ENCODE measurements around the gene KDM6B. TPM values are rescaled to one million over a fixed set of nuclear protein-coding genes. Genes with fewer than 3 reads are reported as not detected.

KDM6B gene
- total RNA-seq, 2 donors from 2014 or later = 53.3 to 60.3 TPM

GRCh38 chr17:7856011-7856810 is 22.2 kb downstream of the KDM6B start:
- peaks cover 40% of the 10 kb centered on the region for H3K36me3 ChIP-seq (ENCODE audit: control insufficient read depth, insufficient read depth, low read length)
- no peak overlapping the region for H3K27ac Mint-ChIP-seq
- DNase-seq = peak; percentile 68
- no peak overlapping the region for H3K4me3 Mint-ChIP-seq
- H3K4me1 Mint-ChIP-seq = peaks cover 19% of the 10 kb centered on the region
- H3K27ac ChIP-seq (ENCODE audit: low read depth, low read length) = peak overlapping the region; percentile 96
- H3K4me1 ChIP-seq (ENCODE audit: control insufficient read depth, insufficient read depth, low read length) = no peaks in the 10 kb centered on the region
- peaks cover 30% of the 10 kb centered on the region for H3K36me3 Mint-ChIP-seq (ENCODE audit: low read depth)
- peaks cover 36% of the 10 kb centered on the region for H3K27me3 Mint-ChIP-seq (ENCODE audit: insufficient read depth)
- H3K9me3 Mint-ChIP-seq = no peaks in the 10 kb centered on the region
- no peaks in the 10 kb centered on the region for H3K27me3 ChIP-seq (ENCODE audit: control insufficient read depth, insufficient read depth, low read length, poor library complexity, severe bottlenecking)
- 17 to 27% methylated on average over 17 to 29 of the region's 29 CpGs for WGBS, 2 experiments (ENCODE audit: insufficient coverage in 1 of 2, insufficient read length in 1 of 2)
- no peaks in the 10 kb centered on the region for H3K9me3 ChIP-seq (ENCODE audit: control insufficient read depth, low read length)
- no peak for TF ChIP-seq CTCF (conservative IDR thresholded peaks at IDR 0.05)
- peak overlapping the region; percentile 83 for H3K9ac ChIP-seq (ENCODE audit: extremely low read depth, low read length, poor library complexity, severe bottlenecking)
- H3K4me3 ChIP-seq (ENCODE audit: low read length) = peak overlapping the region; percentile 93

- no peak within 1 kb of the TSS for H3K4me3 Mint-ChIP-seq
- TF ChIP-seq CTCF (conservative IDR thresholded peaks at IDR 0.05) = peak; percentile 49
- Histone ChIP-seq H3K4me1 (ENCODE audit: control insufficient read depth, insufficient read depth, low read length) (no peaks in the 10 kb centered on the region), H3K9me3 (ENCODE audit: control insufficient read depth, low read length) (no peaks in the 10 kb centered on the region), H3K27ac (ENCODE audit: low read depth, low read length) (peak within 1 kb of the TSS; percentile 96), H3K36me3 (ENCODE audit: control insufficient read depth, insufficient read depth, low read length) (peaks cover 42% of the 10 kb centered on the region), H3K27me3 (ENCODE audit: control insufficient read depth, insufficient read depth, low read length, poor library complexity, severe bottlenecking) (no peaks in the 10 kb centered on the region), H3K4me3 (ENCODE audit: low read length) (peak within 1 kb of the TSS; percentile 93), H3K9ac (ENCODE audit: extremely low read depth, low read length, poor library complexity, severe bottlenecking) (peak within 1 kb of the TSS; percentile 83)
- H3K9me3 Mint-ChIP-seq = no peaks in the 10 kb centered on the region
- peaks cover 33% of the 10 kb centered on the region for H3K27me3 Mint-ChIP-seq (ENCODE audit: insufficient read depth)
- WGBS, 2 experiments (ENCODE audit: insufficient coverage in 1 of 2, insufficient read length in 1 of 2) = 2 to 3% methylated on average over 51 to 64 of the region's 64 CpGs
- no peak within 1 kb of the TSS for H3K27ac Mint-ChIP-seq
- DNase-seq = peak; percentile 100
- peaks cover 13% of the 10 kb centered on the region for H3K4me1 Mint-ChIP-seq
- H3K36me3 Mint-ChIP-seq (ENCODE audit: low read depth) = peaks cover 32% of the 10 kb centered on the region
Observed at GRCh38 chr17:7856811-7857712, 23.0 kb downstream of the KDM6B start, which contains the start of gene NAA38. NAA38 (minus strand) TSS chr17:7857559; CDS start chr17:7857463, 96 bp downstream.

- DNase-seq = peak; percentile 97
- WGBS, 2 experiments (ENCODE audit: insufficient coverage in 1 of 2, insufficient read length in 1 of 2) = 2 to 4% methylated on average over 30 to 48 of the region's 48 CpGs
- Histone ChIP-seq H3K4me3 (ENCODE audit: low read length) (peak within 1 kb of the TSS; percentile 93), H3K9ac (ENCODE audit: extremely low read depth, low read length, poor library complexity, severe bottlenecking) (peak within 1 kb of the TSS; percentile 83), H3K36me3 (ENCODE audit: control insufficient read depth, insufficient read depth, low read length) (peaks cover 36% of the 10 kb centered on the region), H3K4me1 (ENCODE audit: control insufficient read depth, insufficient read depth, low read length) (no peaks in the 10 kb centered on the region), H3K27ac (ENCODE audit: low read depth, low read length) (peak within 1 kb of the TSS; percentile 96), H3K27me3 (ENCODE audit: control insufficient read depth, insufficient read depth, low read length, poor library complexity, severe bottlenecking) (no peaks in the 10 kb centered on the region), H3K9me3 (ENCODE audit: control insufficient read depth, low read length) (no peaks in the 10 kb centered on the region)
- TF ChIP-seq CTCF (conservative IDR thresholded peaks at IDR 0.05) = no peak
- Mint-ChIP-seq H3K27ac (no peak within 1 kb of the TSS), H3K36me3 (ENCODE audit: low read depth) (peaks cover 24% of the 10 kb centered on the region), H3K9me3 (no peaks in the 10 kb centered on the region), H3K4me3 (no peak within 1 kb of the TSS), H3K4me1 (peaks cover 16% of the 10 kb centered on the region), H3K27me3 (ENCODE audit: insufficient read depth) (peaks cover 25% of the 10 kb centered on the region)
Observed at GRCh38 chr17:7857713-7858521, 23.9 kb downstream of the KDM6B start, which contains the start of gene CYB5D1. CYB5D1 (plus strand) TSS chr17:7858003; CDS start chr17:7858135, 132 bp downstream.

Measured in endodermal cell (in vitro differentiated cells).